OCI-LY7 (cell line): ENCODE data around the gene ALG11. TPM values are rescaled to one million over a fixed set of nuclear protein-coding genes. Genes with fewer than 3 reads are reported as not detected.

Experiments
- BruUV-seq: library from RNA; stranded (reverse); fragments of 400-500 nt; replicated peaks from 2 replicates; lab custom pipeline; 2021; lab: Mats Ljungman, UMichigan
- CTCF ChIA-PET: fragments of 300-600 bp; sonication (Branson Sonifier 250); formaldehyde crosslinking; loops from one replicate; lab custom pipeline; 2022; ENCODE audit warnings: antibody characterized with exemption; ENCODE audit not compliant: unreplicated experiment; lab: Charles Lee
- POLR2A ChIA-PET: fragments of 300-600 bp; sonication (Branson Sonifier 250); formaldehyde crosslinking; loops from one replicate; lab custom pipeline; 2022; ENCODE audit warnings: antibody characterized with exemption; lab: Charles Lee
- DNase-seq: peaks from one replicate; pipeline ENCODE4 v3.0.0-alpha.2; 2015; ENCODE audit warnings: low spot score
- H2AFZ ChIP-seq: fragments of 200-600 bp; sonication (generic), shearing (Covaris generic); 2 replicates; pipeline ENCODE4 v1.6.1; 2014; ENCODE audit warnings: mild to moderate bottlenecking, antibody characterized with exemption, low read length, moderate library complexity
- H3K27ac ChIP-seq: fragments of 200-600 bp; sonication (generic); 2 replicates; pipeline ENCODE4 v1.5.1; 2014; ENCODE audit warnings: mixed run types, low read depth, mild to moderate bottlenecking, moderate library complexity, low read length, inconsistent platforms; ENCODE audit not compliant: poor library complexity, severe bottlenecking
- H3K36me3 ChIP-seq: fragments of 200-600 bp; sonication (generic); 2 replicates; pipeline ENCODE4 v1.6.1; 2014; ENCODE audit warnings: mild to moderate bottlenecking, antibody characterized with exemption, low read length, moderate library complexity, mixed read lengths; ENCODE audit not compliant: insufficient read depth
- H3K4me1 ChIP-seq: fragments of 200-600 bp; sonication (generic); 2 replicates; pipeline ENCODE4 v1.5.1; 2014; ENCODE audit warnings: mild to moderate bottlenecking, low read length; ENCODE audit not compliant: insufficient read depth, poor library complexity, severe bottlenecking
- H3K4me2 ChIP-seq: fragments of 200-600 bp; sonication (generic); 2 replicates; pipeline ENCODE4 v1.6.1; 2014; ENCODE audit warnings: mild to moderate bottlenecking, low read length
- H3K4me3 ChIP-seq: fragments of 200-600 bp; sonication (generic); 2 replicates; pipeline ENCODE4 v1.5.1; 2014; ENCODE audit warnings: mild to moderate bottlenecking, low read depth, low read length; ENCODE audit not compliant: poor library complexity, severe bottlenecking
- H3K79me2 ChIP-seq: fragments of 200-600 bp; sonication (generic); 2 replicates; pipeline ENCODE4 v1.6.1; 2016; ENCODE audit warnings: low read depth, mild to moderate bottlenecking, low read length, moderate library complexity, mixed read lengths; ENCODE audit not compliant: insufficient read depth
- H3K9me2 ChIP-seq: fragments of 200-600 bp; sonication (generic); 2 replicates; pipeline ENCODE4 v1.6.1; 2016; ENCODE audit warnings: mild to moderate bottlenecking, low read length, mixed read lengths; ENCODE audit not compliant: insufficient read depth
- H3K9me3 ChIP-seq: fragments of 200-600 bp; sonication (generic); 2 replicates; pipeline ENCODE4 v1.6.1; 2014; ENCODE audit warnings: mild to moderate bottlenecking, mixed run types, low read length, mixed read lengths
- H4K20me1 ChIP-seq: fragments of 200-600 bp; sonication (generic); 2 replicates; pipeline ENCODE4 v1.6.1; 2014; ENCODE audit warnings: mild to moderate bottlenecking, antibody characterized with exemption, low read length, moderate library complexity, mixed read lengths; ENCODE audit not compliant: insufficient read depth
- EZH2phosphoT487 ChIP-seq: fragments of 200-600 bp; sonication (generic); IDR thresholded peaks from 2 replicates; pipeline ENCODE4 v1.6.1; 2018; ENCODE audit warnings: low read depth, borderline replicate concordance, mild to moderate bottlenecking, mixed run types, antibody characterized with exemption, low read length, moderate library complexity, mixed read lengths
- intact Hi-C: fragments of 100-400 bp; cut with micrococcal nuclease; formaldehyde crosslinking; loops from one replicate; pipeline ENCODE4 v1.10.0; 2022; ENCODE audit not compliant: unreplicated experiment
- total RNA-seq, 2 experiments: library from RNA; depleted of rRNA in 1 of 2; stranded (reverse); fragments of >200 nt in 1 of 2; shearing (Covaris generic) in 1 of 2; gene quantifications; 2 replicates each; pipeline ENCODE4 v1.2.3, GENCODE V29; 2014 to 2022
- TF ChIP-seq, protein P1 (sequence below): fragments of 200-600 bp; sonication (generic); conservative IDR thresholded peaks from 2 replicates; pipeline ENCODE4 v1.5.1; 2014; ENCODE audit warnings: mild to moderate bottlenecking, antibody characterized with exemption, low read length, moderate library complexity, mixed read lengths

Gene ALG11
- total RNA-seq, 2 experiments from 2014 or later: 14.1 to 19.4 TPM

DNA sequence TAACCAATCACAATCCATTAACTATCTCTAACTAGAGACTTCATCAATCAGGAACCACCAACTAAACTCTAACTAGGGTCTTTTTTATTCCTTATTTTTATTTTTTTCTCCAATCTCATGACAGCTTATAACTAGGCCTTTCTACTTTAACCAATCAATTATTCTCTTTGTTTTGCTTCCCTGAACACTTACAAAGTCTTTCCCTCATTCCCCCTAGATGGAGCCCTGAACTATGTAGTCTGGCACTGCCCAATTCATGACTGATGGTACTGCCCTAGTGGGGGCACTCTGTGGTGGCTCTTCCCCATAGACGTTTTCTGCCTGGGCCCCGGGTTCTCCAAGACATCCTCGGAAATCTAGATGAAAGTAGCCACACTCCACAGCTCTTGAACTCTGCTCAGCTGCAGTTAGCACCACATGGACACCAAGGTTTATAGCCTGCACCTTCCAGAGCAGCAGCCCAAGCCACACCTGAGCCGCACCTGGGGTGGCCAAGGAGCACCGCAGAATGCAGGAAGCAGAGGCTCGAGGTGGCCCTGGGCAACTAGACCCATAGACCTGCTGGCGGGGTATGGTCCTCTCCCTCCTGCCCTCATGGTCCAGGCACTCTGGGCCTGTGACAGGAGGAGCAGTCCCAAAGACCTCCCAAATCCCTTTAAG is 7.6 kb upstream of the ALG11 start:
- no TSS peak for BruUV-seq
- H3K79me2 ChIP-seq: no peaks in the 10 kb centered on the region

DNA sequence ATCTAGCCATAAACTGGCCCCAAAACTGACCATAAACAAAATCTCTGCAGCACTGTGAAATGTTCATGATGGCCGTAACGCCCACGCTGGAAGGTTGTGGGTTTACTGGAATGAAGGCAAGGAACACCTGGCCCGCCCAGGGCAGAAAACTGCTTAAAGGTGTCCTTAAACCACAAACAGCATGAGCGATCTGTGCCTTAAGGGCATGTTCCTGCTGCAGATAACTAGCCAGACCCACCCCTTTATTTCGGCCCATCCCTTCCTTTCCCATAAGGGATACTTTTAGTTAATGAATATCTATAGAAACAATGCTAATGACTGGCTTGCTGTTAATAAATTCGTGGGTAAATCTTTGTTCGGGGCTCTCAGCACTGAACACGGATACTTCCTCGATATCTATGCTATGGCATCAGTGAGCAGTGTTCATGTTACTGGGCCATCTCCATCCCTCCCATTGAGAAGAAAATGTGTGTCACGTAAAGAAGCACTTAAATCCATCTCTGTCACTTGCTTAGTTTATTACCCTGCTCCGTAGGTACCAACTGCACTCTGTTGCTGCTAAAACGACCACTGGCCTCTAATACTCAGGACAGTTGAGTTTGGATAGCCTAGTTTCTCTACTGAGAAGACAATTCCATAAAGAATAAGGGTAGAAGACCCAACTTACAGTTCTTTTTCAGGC is 6.2 kb upstream of the ALG11 start:
- no peaks in the 10 kb centered on the region for H3K36me3 ChIP-seq
- intact Hi-C loops: no loop called here
- CTCF ChIA-PET: no interaction called here
- no peaks in the 10 kb centered on the region for H4K20me1 ChIP-seq
- no peaks in the 10 kb centered on the region for H3K9me2 ChIP-seq
- BruUV-seq: no TSS peak
- POLR2A ChIA-PET: no interaction called here
- no peaks in the 10 kb centered on the region for H3K9me3 ChIP-seq
- DNase-seq: no peak
- H3K4me1 ChIP-seq: peaks cover 2% of the 10 kb centered on the region
- no peak overlapping the region for H3K4me3 ChIP-seq
- H3K27ac ChIP-seq: no peak overlapping the region
- H2AFZ ChIP-seq: no peak overlapping the region
- no peak overlapping the region for H3K4me2 ChIP-seq
- no peaks in the 10 kb centered on the region for H3K79me2 ChIP-seq
- TF ChIP-seq EZH2phosphoT487: no peak
- TF ChIP-seq, protein P1, sequence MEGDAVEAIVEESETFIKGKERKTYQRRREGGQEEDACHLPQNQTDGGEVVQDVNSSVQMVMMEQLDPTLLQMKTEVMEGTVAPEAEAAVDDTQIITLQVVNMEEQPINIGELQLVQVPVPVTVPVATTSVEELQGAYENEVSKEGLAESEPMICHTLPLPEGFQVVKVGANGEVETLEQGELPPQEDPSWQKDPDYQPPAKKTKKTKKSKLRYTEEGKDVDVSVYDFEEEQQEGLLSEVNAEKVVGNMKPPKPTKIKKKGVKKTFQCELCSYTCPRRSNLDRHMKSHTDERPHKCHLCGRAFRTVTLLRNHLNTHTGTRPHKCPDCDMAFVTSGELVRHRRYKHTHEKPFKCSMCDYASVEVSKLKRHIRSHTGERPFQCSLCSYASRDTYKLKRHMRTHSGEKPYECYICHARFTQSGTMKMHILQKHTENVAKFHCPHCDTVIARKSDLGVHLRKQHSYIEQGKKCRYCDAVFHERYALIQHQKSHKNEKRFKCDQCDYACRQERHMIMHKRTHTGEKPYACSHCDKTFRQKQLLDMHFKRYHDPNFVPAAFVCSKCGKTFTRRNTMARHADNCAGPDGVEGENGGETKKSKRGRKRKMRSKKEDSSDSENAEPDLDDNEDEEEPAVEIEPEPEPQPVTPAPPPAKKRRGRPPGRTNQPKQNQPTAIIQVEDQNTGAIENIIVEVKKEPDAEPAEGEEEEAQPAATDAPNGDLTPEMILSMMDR: no peak

More for the DNA sequence above, 7.6 kb upstream of the ALG11 start:
- H3K4me2 ChIP-seq: no peak overlapping the region
- DNase-seq: no peak
- no peak overlapping the region for H3K27ac ChIP-seq
- no peaks in the 10 kb centered on the region for H3K4me1 ChIP-seq
- ChIA-PET CTCF (no interaction called here), POLR2A (interaction anchor here (1.2 kb wide), 1 partner anchor 88 kb away, joined by 3 read pairs; no protein-coding TSS in a partner anchor)
- H3K36me3 ChIP-seq: no peaks in the 10 kb centered on the region
- H3K9me2 ChIP-seq: no peaks in the 10 kb centered on the region
- intact Hi-C loops: loop anchor here (5.0 kb wide), 1 partner anchor 187 kb away; no protein-coding TSS in a partner anchor
- no peaks in the 10 kb centered on the region for H4K20me1 ChIP-seq
- H2AFZ ChIP-seq: no peak overlapping the region
- TF ChIP-seq EZH2phosphoT487: no peak
- TF ChIP-seq, protein P1: 0 out of 2 replicates have a peak, but pooled peaks have one; percentile 20
- no peaks in the 10 kb centered on the region for H3K9me3 ChIP-seq
- H3K4me3 ChIP-seq: no peak overlapping the region
